GM23338 (cell line): ENCODE results near the gene GPR108.

Source experiments
- CREB1 ChIP-seq: fragments of 250-450 bp; sonication (Bioruptor Pico); IDR thresholded peaks from 2 replicates; pipeline ENCODE4 v1.5.0; 2020; ENCODE audit warnings: low read depth, mild to moderate bottlenecking, moderate library complexity
- EZH2 ChIP-seq: fragments of 200-600 bp; sonication (generic); IDR thresholded peaks from one replicate; pipeline ENCODE4 v1.8.0; 2017; ENCODE audit warnings: antibody characterized with exemption, mild to moderate bottlenecking, low read depth; ENCODE audit not compliant: unreplicated experiment
- EZH2phosphoT487 ChIP-seq: fragments of 200-600 bp; sonication (generic); IDR thresholded peaks from one replicate; pipeline ENCODE4 v1.8.1; 2018; ENCODE audit warnings: antibody characterized with exemption; ENCODE audit not compliant: unreplicated experiment
- JUNB ChIP-seq: IDR thresholded peaks from one replicate; pipeline ENCODE4 v1.6.1; 2016; ENCODE audit warnings: antibody characterized with exemption; ENCODE audit not compliant: unreplicated experiment
- POLR2AphosphoS5 ChIP-seq: IDR thresholded peaks from 2 replicates; pipeline ENCODE4 v1.6.1; 2016; ENCODE audit warnings: antibody characterized with exemption, low read depth
- ZNF331 ChIP-seq: fragments of 250-450 bp; sonication (Bioruptor Pico); IDR thresholded peaks from 2 replicates; pipeline ENCODE4 v1.5.0; 2020; ENCODE audit warnings: low read depth, mild to moderate bottlenecking, moderate library complexity
- TF ChIP-seq, protein P1 (sequence below), 2 experiments: fragments of 200-600 bp in 1 of 2; sonication (generic) in 1 of 2; conservative IDR thresholded peaks; 2 replicates each; pipeline versions ENCODE4 v1.5.1 to v1.6.1; 2016 to 2017; ENCODE audit warnings: antibody characterized with exemption in 2 of 2, low read depth in 2 of 2, mild to moderate bottlenecking in 2 of 2, moderate library complexity in 1 of 2
- TF ChIP-seq, protein P2 (sequence below): IDR thresholded peaks from one replicate; pipeline ENCODE4 v1.6.1; 2018; ENCODE audit warnings: antibody characterized with exemption; ENCODE audit not compliant: unreplicated experiment

DNA sequence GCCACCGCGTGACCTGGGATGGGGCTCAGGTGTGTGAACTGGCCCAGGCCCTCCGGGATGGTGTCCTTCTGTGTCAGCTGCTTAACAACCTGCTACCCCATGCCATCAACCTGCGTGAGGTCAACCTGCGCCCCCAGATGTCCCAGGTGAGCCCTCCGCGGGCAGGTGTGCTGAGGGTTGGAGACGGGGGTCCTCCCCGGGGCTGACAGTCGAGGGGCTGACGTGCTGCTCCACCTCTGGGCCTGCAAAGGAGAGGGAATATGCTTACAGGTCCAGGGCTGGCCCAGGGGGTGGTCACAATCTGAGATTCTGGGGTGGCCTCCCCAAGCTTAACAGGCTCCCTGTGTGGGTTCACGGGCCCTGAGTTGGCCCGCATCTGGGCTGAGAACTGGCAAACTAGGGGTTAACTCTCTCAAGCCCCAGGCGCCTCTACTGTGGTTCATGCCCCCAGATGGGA is 35.5 kb upstream of the GPR108 start:
- TF ChIP-seq CREB1 (CRISPR knock-in tag), result no peak
- TF ChIP-seq POLR2AphosphoS5, result no peak
- no peak for TF ChIP-seq JUNB
- TF ChIP-seq, protein P1, sequence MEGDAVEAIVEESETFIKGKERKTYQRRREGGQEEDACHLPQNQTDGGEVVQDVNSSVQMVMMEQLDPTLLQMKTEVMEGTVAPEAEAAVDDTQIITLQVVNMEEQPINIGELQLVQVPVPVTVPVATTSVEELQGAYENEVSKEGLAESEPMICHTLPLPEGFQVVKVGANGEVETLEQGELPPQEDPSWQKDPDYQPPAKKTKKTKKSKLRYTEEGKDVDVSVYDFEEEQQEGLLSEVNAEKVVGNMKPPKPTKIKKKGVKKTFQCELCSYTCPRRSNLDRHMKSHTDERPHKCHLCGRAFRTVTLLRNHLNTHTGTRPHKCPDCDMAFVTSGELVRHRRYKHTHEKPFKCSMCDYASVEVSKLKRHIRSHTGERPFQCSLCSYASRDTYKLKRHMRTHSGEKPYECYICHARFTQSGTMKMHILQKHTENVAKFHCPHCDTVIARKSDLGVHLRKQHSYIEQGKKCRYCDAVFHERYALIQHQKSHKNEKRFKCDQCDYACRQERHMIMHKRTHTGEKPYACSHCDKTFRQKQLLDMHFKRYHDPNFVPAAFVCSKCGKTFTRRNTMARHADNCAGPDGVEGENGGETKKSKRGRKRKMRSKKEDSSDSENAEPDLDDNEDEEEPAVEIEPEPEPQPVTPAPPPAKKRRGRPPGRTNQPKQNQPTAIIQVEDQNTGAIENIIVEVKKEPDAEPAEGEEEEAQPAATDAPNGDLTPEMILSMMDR (conservative IDR thresholded peaks at IDR 0.05; ENCODE audit: low read depth in 2 of 2), result no peak
- TF ChIP-seq, protein P2, sequence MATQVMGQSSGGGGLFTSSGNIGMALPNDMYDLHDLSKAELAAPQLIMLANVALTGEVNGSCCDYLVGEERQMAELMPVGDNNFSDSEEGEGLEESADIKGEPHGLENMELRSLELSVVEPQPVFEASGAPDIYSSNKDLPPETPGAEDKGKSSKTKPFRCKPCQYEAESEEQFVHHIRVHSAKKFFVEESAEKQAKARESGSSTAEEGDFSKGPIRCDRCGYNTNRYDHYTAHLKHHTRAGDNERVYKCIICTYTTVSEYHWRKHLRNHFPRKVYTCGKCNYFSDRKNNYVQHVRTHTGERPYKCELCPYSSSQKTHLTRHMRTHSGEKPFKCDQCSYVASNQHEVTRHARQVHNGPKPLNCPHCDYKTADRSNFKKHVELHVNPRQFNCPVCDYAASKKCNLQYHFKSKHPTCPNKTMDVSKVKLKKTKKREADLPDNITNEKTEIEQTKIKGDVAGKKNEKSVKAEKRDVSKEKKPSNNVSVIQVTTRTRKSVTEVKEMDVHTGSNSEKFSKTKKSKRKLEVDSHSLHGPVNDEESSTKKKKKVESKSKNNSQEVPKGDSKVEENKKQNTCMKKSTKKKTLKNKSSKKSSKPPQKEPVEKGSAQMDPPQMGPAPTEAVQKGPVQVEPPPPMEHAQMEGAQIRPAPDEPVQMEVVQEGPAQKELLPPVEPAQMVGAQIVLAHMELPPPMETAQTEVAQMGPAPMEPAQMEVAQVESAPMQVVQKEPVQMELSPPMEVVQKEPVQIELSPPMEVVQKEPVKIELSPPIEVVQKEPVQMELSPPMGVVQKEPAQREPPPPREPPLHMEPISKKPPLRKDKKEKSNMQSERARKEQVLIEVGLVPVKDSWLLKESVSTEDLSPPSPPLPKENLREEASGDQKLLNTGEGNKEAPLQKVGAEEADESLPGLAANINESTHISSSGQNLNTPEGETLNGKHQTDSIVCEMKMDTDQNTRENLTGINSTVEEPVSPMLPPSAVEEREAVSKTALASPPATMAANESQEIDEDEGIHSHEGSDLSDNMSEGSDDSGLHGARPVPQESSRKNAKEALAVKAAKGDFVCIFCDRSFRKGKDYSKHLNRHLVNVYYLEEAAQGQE, result no peak
- TF ChIP-seq EZH2phosphoT487, result no peak
- TF ChIP-seq EZH2, result no peak
- TF ChIP-seq ZNF331 (CRISPR knock-in tag), result no peak
